Liver (tissue), 3 donors: ENCODE measurements around the gene HOXA3.

Experiments used
- ATF3 ChIP-seq: IDR thresholded peaks from 2 replicates; pipeline ENCODE4 v1.6.1; 2016; ENCODE audit warnings: antibody characterized with exemption
- EGR1 ChIP-seq, 2 donors: IDR thresholded peaks; 2 replicates each; pipeline ENCODE4 v1.6.1; 2016 to 2018; ENCODE audit warnings: antibody characterized with exemption in 2 of 2, low read depth in 2 of 2
- JUND ChIP-seq, 2 donors: IDR thresholded peaks; 2 replicates each; pipeline ENCODE4 v1.6.1; 2016; ENCODE audit warnings: antibody characterized with exemption in 2 of 2
- NR2F2 ChIP-seq: IDR thresholded peaks from 2 replicates; pipeline ENCODE4 v1.6.1; 2016; ENCODE audit warnings: antibody characterized with exemption
- RAD21 ChIP-seq, 2 donors: IDR thresholded peaks; 2 replicates each; pipeline ENCODE4 v1.6.1; 2016; ENCODE audit warnings: antibody characterized with exemption in 2 of 2, mild to moderate bottlenecking in 2 of 2
- REST ChIP-seq: IDR thresholded peaks from 2 replicates; pipeline ENCODE4 v1.6.1; 2016; ENCODE audit warnings: antibody characterized with exemption, mild to moderate bottlenecking
- SP1 ChIP-seq: IDR thresholded peaks from 2 replicates; pipeline ENCODE4 v1.6.1; 2018; ENCODE audit warnings: antibody characterized with exemption, mild to moderate bottlenecking
- TAF1 ChIP-seq: conservative IDR thresholded peaks from 2 replicates; pipeline ENCODE4 v1.6.1; 2016; ENCODE audit warnings: antibody characterized with exemption, mild to moderate bottlenecking
- TF ChIP-seq, protein P1 (sequence below): fragments of 150-350 bp; IDR thresholded peaks from 2 replicates; pipeline ENCODE4 v1.5.1; 2017; ENCODE audit warnings: improper control_type of control experiment, low read depth, low read length; ENCODE audit not compliant: missing input control
- TF ChIP-seq, protein P2 (sequence below): IDR thresholded peaks from 2 replicates; pipeline ENCODE4 v1.6.1; 2016; ENCODE audit warnings: antibody characterized with exemption
- TF ChIP-seq, protein P3 (sequence below): IDR thresholded peaks from 2 replicates; pipeline ENCODE4 v1.6.1; 2016; ENCODE audit warnings: antibody characterized with exemption
- donor health status: healthy.
- donor health status: healthy.

GRCh38 chr7:27106181-27106900 lies 46.0 kb downstream of the HOXA3 start:
- no peak for TF ChIP-seq SP1
- TF ChIP-seq, protein P1, sequence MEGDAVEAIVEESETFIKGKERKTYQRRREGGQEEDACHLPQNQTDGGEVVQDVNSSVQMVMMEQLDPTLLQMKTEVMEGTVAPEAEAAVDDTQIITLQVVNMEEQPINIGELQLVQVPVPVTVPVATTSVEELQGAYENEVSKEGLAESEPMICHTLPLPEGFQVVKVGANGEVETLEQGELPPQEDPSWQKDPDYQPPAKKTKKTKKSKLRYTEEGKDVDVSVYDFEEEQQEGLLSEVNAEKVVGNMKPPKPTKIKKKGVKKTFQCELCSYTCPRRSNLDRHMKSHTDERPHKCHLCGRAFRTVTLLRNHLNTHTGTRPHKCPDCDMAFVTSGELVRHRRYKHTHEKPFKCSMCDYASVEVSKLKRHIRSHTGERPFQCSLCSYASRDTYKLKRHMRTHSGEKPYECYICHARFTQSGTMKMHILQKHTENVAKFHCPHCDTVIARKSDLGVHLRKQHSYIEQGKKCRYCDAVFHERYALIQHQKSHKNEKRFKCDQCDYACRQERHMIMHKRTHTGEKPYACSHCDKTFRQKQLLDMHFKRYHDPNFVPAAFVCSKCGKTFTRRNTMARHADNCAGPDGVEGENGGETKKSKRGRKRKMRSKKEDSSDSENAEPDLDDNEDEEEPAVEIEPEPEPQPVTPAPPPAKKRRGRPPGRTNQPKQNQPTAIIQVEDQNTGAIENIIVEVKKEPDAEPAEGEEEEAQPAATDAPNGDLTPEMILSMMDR: no peak
- TF ChIP-seq JUND (IDR thresholded peaks at IDR 0.05): no peak
- TF ChIP-seq, protein P2, sequence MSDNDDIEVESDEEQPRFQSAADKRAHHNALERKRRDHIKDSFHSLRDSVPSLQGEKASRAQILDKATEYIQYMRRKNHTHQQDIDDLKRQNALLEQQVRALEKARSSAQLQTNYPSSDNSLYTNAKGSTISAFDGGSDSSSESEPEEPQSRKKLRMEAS: no peak
- TF ChIP-seq EGR1 (IDR thresholded peaks at IDR 0.05; ENCODE audit: low read depth in 2 of 2): no peak
- TF ChIP-seq RAD21 (IDR thresholded peaks at IDR 0.05): no peak
- no peak for TF ChIP-seq ATF3
- TF ChIP-seq, protein P3, sequence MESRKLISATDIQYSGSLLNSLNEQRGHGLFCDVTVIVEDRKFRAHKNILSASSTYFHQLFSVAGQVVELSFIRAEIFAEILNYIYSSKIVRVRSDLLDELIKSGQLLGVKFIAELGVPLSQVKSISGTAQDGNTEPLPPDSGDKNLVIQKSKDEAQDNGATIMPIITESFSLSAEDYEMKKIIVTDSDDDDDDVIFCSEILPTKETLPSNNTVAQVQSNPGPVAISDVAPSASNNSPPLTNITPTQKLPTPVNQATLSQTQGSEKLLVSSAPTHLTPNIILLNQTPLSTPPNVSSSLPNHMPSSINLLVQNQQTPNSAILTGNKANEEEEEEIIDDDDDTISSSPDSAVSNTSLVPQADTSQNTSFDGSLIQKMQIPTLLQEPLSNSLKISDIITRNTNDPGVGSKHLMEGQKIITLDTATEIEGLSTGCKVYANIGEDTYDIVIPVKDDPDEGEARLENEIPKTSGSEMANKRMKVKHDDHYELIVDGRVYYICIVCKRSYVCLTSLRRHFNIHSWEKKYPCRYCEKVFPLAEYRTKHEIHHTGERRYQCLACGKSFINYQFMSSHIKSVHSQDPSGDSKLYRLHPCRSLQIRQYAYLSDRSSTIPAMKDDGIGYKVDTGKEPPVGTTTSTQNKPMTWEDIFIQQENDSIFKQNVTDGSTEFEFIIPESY: no peak
- TF ChIP-seq REST: no peak
- no peak for TF ChIP-seq NR2F2
- TF ChIP-seq TAF1: no peak
